GM19023 (cell line): ENCODE measurements around the gene SPCS2.
"Not testable (repeated sequence)": the region's sequence is repeated elsewhere in the genome, so short reads cannot be mapped to it uniquely, and the experiment has no call there.

Experiments used
- ATAC-seq: cut with Tn5 transposase; IDR thresholded peaks from one replicate; pipeline ENCODE4 v1.9.1; 2021; ENCODE audit warnings: mild to moderate bottlenecking, moderate library complexity; ENCODE audit not compliant: unreplicated experiment

Gene SPCS2

DNA sequence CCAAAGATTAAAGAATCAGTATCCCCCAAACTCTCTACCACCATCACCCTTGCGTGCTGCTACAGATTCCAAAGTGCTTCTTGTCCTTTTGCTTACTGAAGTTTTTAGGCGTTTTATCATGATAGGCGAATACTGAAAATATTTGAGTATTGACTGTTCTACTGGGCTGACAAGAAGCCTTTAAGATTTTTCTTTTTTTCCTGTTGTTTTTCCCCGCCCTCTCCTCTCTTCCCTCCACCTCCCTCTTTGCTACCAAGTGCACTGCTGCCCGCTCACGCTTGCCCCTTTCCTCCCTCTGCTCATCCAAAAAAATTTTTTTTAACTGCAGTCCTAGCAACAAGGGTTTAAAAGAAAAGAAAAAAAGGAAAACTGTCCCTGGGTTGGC, 679 bp downstream of the SPCS2 start:
- ATAC-seq = no peak

DNA sequence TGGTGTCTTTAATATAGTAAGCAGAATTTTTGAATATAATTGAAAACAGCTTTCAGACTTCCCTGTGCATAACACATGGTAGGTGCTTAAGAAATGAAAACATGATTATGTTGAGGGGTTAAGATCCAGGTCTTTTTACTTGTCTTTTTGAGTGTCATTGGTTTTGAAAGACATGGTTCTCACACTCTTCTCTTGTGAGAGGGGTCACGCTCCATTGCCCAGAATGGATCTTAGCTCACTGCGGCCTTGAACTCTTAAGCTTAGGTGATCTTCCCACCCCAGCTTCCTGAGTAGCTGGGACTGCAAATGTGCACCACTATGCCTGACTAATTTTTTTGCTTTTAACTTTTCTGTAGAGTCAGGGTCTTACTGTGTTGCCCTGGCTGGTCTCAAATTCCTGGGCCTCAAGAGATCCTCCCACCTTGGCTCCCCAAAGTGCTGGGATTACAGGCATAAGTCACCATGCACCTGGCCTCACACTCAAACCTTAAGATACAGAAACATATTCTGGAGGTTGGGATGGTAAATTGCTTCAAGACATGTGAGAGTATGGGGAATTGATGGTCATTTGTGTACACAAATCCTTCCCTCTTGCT, 1.4 kb downstream of the SPCS2 start:
- ATAC-seq = no peak

DNA sequence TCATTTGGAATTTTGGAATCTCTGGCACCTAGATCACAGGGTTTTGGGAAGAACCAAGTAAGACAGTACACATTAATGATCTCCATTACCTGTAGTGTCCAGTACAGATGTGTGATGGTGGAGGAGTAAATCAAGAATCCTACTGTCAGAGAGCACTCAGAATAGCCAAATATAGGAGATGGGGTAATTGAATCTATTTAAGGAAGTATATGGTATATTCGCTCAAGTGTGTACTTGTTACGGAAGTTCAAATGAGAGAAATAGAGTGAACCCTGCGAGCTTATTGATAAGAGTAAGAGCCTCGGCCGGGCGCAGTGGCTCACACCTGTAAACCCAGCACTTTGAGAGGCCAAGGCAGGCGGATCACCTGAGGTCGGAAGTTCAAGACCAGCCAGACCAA, 2.2 kb downstream of the SPCS2 start:
- ATAC-seq = no peak

DNA sequence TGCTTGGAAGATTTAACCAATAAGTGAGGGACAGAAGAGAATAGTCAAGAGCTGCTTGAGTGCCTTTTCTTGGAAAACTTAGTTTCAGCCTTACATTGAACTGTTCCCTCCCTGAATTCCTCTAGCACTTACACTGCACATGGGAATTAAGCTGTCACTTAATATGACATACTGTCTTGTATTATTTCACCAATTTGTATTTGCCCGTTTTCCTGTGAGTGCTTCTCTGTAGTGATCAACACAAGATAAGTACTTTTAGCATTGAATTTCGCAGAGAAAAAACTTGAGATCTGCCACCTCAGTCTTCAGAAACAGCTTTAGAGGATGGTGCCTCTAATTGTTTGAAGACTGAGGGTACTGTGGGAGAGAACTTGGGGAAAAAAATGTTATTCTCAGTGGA, 3.7 kb downstream of the SPCS2 start:
- no peak for ATAC-seq

DNA sequence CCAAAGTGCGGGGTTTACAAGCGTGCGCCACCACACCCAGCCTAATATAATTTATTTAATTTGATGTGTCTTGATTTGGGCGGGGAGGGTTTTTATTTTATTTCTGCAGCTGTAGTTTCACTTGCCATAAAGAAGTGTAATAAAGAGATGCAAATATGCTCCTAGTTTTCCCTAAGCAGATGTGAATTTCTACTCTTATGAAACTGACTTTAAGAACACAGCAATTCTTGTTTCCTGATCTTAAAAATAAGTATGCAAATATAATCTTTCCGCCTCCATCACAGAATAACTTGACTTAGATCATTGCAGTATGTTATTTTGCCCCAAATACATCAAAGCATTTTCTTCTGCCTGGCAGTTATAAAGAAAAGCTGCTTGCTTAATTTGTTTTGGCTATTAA, 4.4 kb downstream of the SPCS2 start:
- no peak for ATAC-seq

DNA sequence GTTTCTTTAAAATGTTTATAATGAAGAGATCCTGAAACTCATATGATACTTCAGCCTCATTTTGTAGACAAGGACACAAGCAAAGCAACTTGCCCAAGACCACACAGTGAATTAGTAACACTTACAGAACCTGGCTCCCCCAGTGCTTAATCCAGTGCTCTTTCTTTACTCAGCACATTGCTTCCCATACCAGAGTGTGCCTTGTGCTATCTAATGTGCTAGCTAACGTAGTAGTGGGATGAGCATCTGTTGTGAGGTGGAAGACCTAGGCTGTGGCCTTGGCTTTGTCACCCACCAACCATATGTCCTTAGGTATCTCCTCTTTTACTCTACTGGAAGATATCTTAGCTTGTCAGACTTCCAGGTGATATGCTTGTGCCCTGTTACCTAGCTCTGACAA, 5.1 kb downstream of the SPCS2 start:
- ATAC-seq = no peak

DNA sequence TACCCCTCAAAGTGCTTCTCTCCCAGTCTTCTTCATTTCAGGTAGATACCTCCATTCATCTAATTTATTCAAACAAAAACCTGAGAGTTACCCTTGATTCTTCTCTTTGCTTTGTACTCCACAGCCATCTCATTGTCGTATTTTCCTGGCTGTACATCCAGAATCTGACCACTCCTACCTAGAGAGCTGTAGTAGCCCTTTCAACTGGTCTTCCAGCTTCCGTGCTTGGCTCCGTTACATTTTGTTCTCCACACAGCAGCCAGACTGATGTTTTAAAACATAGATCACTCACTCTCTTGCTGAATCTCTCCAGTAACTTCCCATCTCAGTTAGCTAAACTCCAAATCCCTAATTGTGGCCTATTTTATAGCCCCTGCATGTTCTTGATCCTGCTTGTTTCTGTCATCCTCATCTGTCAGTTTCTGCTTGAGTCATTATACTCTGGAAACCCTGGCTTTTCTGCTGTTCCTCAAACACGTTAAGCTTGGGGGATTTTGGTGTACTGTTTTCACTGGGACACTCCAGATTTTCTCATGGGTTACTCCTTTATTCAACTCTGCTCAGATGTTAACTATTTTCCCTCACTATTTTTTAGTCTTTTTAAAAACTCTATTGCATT, 7.4 kb downstream of the SPCS2 start:
- no peak for ATAC-seq

DNA sequence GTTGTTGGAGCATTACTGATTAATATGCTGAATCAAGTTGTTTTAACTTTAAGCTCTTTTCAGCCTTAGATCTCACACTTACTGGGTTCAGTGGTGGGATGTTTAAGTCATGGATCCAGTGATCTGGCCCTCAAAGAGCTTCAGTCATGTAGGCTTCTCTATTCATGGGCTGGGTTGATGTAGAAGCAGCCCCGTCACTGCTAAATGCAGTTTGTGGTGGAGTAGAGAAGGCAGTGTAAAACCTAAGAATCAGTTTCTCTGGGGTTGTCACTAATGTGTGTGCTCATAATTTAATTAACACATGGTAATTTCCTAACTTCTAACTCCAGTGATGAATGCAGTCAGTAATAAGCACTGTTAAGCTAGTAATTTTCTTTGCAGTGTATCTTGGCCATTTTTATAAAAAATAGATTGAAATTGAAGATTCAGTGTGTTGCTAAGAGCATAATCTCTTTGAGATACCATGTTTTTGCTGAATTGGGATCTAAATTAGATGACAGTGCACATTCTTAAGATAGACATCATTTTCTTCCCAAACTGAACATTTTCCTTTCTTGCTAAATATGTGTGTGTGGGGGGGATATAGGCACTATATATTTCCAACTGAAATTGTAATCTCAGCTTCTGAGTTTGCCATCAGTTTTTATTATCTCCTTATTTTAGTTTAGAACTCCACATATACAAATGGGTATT, 9.0 kb downstream of the SPCS2 start:
- ATAC-seq = no peak

DNA sequence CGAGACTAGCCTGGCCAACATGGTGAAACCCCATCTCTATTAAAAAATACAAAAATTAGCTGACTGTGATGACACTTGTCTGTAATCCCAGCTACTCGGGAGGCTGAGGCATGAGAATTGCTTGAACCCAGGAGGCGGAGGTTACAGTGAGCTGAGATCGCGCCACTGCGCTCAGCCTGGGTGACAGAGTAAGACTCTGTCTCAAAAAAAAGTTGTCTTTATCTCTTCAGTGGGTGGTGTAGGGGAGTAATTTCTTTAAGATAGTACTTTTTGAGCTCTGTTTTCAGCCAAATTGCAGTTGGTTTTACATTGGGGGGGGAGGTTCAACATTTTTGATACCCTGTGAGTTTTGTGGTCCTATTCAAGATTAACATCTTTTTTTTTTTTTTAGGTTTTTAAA, 11.1 kb downstream of the SPCS2 start:
- ATAC-seq = not testable (repeated sequence)

DNA sequence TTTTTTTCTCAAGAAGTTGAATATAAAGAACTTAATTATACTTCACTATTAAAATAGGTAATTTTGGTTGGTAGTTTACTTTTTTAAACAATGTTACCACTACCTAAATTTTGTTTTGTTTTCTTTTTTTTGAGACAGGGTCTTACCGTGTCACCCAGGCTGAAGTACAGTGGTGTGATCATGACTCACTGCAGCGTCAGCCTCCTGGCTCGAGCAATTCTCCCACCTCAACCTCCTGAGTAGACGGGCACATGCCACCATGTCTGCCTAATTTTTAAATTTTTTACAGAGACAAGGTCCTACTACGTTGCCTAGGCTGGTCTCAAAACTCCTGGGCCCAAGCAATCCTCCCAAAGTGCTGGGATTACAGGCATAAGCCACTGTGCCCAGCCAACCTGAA, 17.6 kb downstream of the SPCS2 start:
- ATAC-seq = no peak

DNA sequence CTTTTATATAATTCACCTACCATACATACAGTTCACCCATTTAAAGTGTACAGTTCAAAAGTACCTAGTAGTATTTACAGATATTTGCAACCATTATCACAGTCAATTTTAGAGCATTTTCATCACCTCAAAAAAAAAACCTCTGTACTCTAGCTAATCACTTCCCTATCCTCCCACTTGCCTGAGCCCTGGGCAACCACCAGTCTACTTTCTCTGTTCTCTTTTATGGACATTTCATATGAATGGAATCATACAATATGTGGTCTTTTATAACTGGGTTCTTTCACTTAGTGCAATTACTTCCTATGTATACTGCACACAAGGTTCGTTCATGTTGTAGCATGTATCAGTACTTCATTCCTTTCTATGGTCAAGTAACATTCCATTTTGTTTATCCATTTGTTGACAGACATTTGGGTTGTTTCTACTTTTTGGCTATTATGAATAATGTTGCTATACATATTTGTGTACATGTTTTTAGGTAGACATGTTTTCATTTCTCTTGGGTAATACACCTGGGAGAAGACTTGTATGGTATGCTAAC, 21.9 kb downstream of the SPCS2 start:
- ATAC-seq = no peak

DNA sequence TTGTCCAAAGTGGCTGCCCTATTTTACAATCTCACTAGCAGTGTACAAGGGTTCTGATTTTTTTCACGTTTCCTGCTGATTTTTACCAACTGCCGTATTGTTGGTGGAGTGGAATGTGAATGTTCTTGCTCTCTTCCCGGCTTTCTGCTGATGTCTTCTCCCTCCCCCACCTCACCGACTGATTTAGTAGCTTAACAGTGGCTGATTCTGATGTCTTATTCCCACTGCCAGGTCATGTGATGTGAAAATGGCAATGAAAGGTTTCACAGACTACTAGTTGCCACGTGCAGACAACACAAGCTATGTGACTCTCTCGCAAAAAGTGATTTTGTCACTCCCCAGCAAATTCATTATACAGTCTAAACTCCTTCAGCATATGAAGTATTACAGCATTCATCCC, 22.4 kb downstream of the SPCS2 start:
- no peak for ATAC-seq

DNA sequence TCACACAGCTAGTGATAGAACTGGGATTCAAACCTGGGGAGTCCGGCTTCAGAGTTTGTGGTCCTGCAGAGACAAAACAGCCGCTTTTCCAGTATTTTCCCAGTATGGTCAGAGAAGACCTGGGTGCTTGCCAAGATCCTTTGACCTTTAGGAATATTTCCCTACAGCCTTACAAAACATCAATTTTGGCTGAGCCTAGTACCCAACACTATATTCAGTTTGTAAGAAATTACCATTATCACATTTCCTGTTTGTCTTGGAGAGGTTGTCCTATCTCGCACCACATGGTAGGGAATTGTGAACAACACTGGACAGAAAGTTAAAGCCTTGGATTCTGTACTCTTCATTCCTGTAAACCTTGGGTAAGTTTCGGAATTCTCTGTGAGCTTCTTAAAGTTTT, 29.0 kb downstream of the SPCS2 start:
- ATAC-seq = no peak

DNA sequence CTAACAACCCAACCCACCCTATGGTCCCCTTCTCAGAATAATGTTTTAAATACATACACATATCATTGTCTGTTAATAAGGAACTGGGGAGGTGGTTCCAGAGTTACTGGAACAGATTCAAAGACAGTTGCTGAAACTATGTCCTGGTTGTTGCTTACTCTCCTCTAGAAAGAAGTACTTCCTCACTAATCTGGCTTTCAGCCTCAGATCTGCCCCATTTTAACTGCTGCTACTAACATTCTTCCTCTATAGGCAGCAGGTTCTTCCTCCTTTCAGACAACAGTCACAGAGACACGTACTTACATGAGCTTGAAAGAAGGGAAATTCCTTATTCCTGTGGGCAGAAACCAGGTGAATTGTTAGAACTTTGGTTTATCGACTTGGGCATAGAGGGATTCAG, 31.6 kb downstream of the SPCS2 start:
- no peak for ATAC-seq

DNA sequence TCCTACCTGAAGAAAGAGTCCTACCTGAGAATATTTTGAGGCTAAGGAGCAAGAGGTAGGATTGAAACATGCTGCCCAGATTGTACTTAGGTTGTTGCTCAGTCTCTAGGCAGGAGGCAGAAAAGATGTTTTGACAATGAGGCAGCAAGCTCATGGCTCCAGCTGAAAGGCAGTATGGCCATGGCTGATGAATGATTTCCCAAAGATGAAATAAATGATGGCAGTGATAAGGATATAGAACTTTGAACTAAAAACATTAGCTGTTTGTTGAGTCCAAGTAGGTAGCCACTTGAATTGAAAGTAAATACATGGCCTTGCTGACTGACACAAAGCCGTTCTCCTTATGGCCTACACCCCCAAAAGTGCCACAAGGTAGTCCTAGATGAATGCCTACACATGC, 32.8 kb downstream of the SPCS2 start:
- no peak for ATAC-seq

DNA sequence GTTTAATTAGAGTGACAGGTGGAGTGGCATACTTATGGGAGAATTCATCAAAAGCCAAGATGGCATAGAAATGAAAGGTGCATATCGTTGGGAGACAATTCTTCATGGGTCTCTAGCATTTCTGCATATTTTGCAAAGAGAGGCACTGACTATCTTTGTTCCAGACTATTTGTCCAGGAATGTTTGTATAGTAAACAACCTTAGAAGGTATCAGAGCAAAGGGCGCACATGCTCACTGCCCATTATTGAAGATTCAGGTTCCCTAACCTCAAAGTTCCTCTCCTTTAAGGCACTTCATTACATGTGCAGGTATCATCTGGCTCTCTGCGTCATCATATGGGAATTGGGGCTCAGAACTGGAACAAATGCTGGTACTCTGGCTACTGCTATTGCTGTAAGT, 35.0 kb downstream of the SPCS2 start:
- no peak for ATAC-seq

DNA sequence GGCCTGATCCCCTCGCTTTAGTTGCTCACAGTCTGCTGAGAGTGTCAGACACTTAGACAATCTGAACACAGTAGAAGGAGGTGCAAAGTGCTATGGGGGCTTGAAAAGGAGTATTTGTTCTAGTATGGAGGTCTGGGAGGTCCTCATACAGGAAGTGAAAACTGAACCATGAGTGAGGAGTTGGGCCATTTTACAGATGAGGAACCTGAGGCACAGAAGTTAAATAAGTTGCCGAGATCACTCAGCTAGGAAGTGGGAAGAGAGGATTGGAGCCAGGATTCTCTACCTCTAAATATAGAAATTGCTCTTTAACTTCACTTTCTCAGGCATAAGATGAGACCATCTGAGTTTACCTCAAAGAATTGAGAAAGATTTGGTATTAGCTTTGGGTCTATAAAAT, 35.7 kb downstream of the SPCS2 start:
- no peak for ATAC-seq

DNA sequence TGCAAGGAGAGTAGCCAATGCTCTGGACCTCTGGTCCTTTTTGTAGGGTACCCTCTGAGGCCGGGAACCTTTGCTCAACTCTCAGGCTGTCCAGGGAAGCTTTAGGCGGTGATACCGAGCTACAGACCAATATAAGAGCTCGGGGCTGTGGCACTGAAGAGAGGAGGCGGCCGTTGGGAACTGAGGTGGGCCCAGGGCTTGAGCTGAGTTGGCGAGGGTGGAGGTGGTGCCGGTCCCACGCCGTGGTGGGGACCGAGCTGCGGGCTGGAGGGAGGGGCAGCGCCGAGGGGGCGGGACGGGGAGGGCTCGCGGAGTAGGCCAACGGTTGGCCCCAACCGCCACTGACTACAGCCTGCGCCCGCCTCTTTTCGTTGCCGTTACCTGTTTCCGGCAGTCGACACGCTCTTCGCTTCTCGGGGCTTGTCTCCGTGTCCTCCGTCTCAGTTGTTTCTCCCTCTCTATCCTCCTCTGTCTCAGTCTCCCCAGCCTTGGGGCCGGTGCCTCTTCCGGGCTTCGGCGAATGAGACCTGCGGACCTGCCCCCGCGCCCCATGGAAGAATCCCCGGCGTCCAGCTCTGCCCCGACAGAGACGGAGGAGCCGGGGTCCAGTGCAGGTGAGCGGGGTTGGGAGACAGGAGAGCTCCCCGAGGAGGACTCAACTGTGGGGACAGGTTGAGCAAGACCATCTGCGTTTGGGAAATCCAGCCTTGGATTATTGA, 39.6 kb downstream of the SPCS2 start, which contains the start of gene NEU3:
NEU3 (plus strand) TSS at position 393 of the 719 bp plus-strand sequence; CDS start at position 521, 128 bp downstream.
- ATAC-seq = peak; percentile 84

DNA sequence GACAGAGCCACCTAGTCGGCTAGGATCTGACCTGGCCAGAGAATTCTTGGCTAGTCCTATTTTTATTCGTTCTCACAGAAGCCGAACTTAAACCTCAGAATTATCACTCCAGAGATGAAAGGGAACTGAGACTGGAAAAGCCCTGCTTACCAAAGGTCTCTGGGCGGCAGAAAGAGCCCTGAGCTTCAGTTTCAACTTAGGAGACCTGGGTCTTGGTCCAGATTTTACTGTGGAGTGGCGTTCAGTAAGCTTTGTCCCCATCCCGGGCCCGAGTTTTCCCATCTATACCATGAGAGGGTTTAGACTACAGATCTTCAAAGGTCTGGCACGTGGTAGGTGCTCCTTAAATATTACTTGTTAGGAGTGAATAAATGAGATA, 40.2 kb downstream of the SPCS2 start:
- ATAC-seq = peak; percentile 6

DNA sequence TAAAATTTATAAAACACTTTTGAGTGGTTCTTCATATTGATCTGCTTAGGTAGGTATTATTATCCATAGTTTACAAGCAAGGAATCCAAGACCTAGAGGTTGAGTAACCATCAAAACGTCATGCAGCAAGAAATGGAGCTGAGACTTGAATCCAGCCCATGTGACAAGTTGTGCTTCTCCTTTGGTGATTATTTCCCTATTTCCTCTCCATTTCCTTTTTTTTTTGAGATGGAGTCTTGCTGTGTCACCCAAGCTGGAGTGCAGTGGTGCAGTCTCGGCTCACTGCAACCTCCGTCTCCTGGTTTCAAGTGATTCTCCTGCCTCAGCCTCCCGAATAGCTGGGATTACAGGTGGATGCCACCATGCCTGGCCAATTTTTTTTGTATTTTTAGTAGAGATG, 41.1 kb downstream of the SPCS2 start:
- not testable (repeated sequence) for ATAC-seq

DNA sequence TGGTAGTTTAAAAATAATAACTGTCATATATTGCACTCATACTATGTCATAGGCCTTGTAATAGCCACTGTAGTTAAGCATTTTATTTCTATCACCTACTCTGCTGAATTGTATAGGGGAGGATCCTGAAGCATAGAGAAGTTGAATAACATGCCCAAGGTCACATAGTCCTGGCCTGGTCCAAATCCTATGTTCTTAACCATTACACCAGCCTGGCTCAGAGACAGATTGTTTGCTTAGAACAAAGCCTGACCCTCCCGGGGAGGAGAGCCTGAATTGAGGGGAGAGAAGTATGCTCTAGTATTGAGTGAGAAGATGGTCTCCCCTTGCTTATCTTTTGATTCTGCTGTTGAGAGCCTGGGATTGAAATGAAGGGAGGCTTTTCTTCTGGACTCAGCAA, 41.9 kb downstream of the SPCS2 start:
- ATAC-seq = no peak

DNA sequence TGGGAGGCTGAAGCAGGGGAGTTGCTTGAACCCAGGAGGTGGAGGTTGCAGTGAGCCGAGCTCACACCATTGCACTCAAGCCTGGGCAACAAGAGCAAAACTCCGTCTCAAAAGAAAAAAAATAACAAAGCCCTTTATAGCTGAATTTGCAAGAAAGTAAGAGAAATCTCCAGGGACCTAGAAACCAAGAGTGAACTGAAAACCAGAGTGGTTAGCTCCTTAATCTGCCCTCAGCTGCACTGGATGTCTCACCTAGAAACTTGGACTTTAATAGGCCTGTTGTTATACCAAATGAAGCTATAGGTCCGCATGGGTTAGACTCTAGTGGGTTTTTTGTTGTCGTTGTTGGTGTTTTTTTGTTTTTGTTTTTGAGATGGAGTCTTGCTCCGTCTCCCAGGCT, 43.8 kb downstream of the SPCS2 start:
- ATAC-seq = no peak
